HepG2 (cell line): ENCODE data around the gene SNAP47. TPM values are rescaled to one million over a fixed set of nuclear protein-coding genes. Genes with fewer than 3 reads are reported as not detected.

Experiments used
- ATAC-seq: fragments of 200-7000 bp; cut with Tn5 transposase; 3 replicates; pipeline ENCODE4 v1.9.1; 2020; ENCODE audit warnings: mild to moderate bottlenecking, moderate library complexity
- BruUV-seq: library from RNA; stranded (reverse); fragments of 400-500 nt; replicated peaks from 2 replicates; lab custom pipeline; 2021; lab: Mats Ljungman, UMichigan
- CTCF ChIA-PET: fragments of 300-600 bp; formaldehyde crosslinking; extraction: SDS; loops from one replicate; lab custom pipeline; 2021; ENCODE audit warnings: low total read pairs, inconsistent platforms, low intra/inter-chr PET ratio; lab: Yijun Ruan, JAX
- POLR2A ChIA-PET: fragments of 350-600 bp; sonication (Branson Sonifier 250); formaldehyde crosslinking; loops from one replicate; lab custom pipeline; 2020; ENCODE audit warnings: antibody characterized with exemption, inconsistent platforms; lab: Yijun Ruan, JAX
- DNase-seq: peaks from one replicate; pipeline ENCODE4 v3.0.0-alpha.2; 2015; ENCODE audit warnings: low spot score
- FAIRE-seq: peaks from 3 replicates; lab custom pipeline; 2011; peaks lifted over from hg19 to GRCh38; lab: Jason Lieb, UNC
- H2AFZ ChIP-seq: one replicate; pipeline ENCODE4 v1.6.1; 2011; ENCODE audit warnings: low read length, inconsistent platforms
- H3K27ac ChIP-seq: fragments of 300-600 bp; 3 replicates; pipeline ENCODE4 v1.8.0; 2011; ENCODE audit warnings: mixed run types, mild to moderate bottlenecking, mixed read lengths, low read length, inconsistent platforms; ENCODE audit not compliant: insufficient read depth; ENCODE audit errors: extremely low read length
- H3K27me3 ChIP-seq, 2 experiments: fragments of 200-600 bp in 1 of 2; 2 replicates in 1 of 2; 3 replicates in 1 of 2; pipeline versions ENCODE4 v1.6.0 to v1.8.0; 2011; ENCODE audit warnings: low read length in 2 of 2, mild to moderate bottlenecking in 2 of 2, moderate library complexity in 2 of 2, inconsistent platforms in 1 of 2; ENCODE audit not compliant: insufficient read depth in 2 of 2, control insufficient read depth in 1 of 2
- H3K36me3 ChIP-seq, 2 experiments: fragments of 200-600 bp in 1 of 2; replicated peaks in 1 of 2; 2 replicates in 1 of 2; 3 replicates in 1 of 2; pipeline versions ENCODE4 v1.5.1 to v1.8.0; 2011; ENCODE audit warnings: low read length in 2 of 2, inconsistent platforms in 1 of 2; ENCODE audit not compliant: insufficient read depth in 2 of 2, control insufficient read depth in 1 of 2
- H3K4me1 ChIP-seq: 2 replicates; pipeline ENCODE4 v1.5.1; 2012; ENCODE audit warnings: low read length, inconsistent platforms; ENCODE audit not compliant: insufficient read depth
- H3K4me2 ChIP-seq: 2 replicates; pipeline ENCODE4 v1.6.0; 2011; ENCODE audit warnings: low read depth, low read length, inconsistent platforms
- H3K4me3 ChIP-seq, 3 experiments: fragments of 200-600 bp in 1 of 3; sonication (generic), shearing (Covaris generic) in 1 of 3; replicated peaks in 1 of 3; 2 replicates each; pipeline ENCODE4 v1.5.1; 2011 to 2016; ENCODE audit warnings: low read length in 3 of 3, inconsistent platforms in 2 of 3, low read depth in 2 of 3, mild to moderate bottlenecking in 2 of 3, control low read depth in 1 of 3, mixed read lengths in 1 of 3; ENCODE audit not compliant: insufficient read depth in 1 of 3
- H3K79me2 ChIP-seq: one replicate; pipeline ENCODE4 v1.6.1; 2011; ENCODE audit warnings: low read length, inconsistent platforms; ENCODE audit not compliant: insufficient read depth
- H3K9ac ChIP-seq: 2 replicates; pipeline ENCODE4 v1.6.0; 2011; ENCODE audit warnings: mild to moderate bottlenecking, low read depth, low read length, inconsistent platforms; ENCODE audit not compliant: insufficient read depth
- H3K9me3 ChIP-seq: 2 replicates; pipeline ENCODE4 v1.5.1; 2012; ENCODE audit warnings: mild to moderate bottlenecking, low read length
- H4K20me1 ChIP-seq: 2 replicates; pipeline ENCODE4 v1.6.0; 2011; ENCODE audit warnings: inconsistent platforms, mild to moderate bottlenecking, low read length, moderate library complexity; ENCODE audit not compliant: insufficient read depth
- CHD2 ChIP-seq: IDR thresholded peaks from 2 replicates; pipeline ENCODE4 v1.6.1; 2011; ENCODE audit warnings: low read depth, low read length, improper control_type of control experiment
- DR1 ChIP-seq: sonication (generic); formaldehyde crosslinking; IDR thresholded peaks from 2 replicates; pipeline ENCODE4 v1.8.0; 2021; ENCODE audit warnings: mild to moderate bottlenecking, missing genetic modification reagents, inconsistent platforms
- KDM6A ChIP-seq: IDR thresholded peaks from 2 replicates; pipeline ENCODE4 v1.6.1; 2016; ENCODE audit warnings: low read depth
- MAFF ChIP-seq: IDR thresholded peaks from 2 replicates; pipeline ENCODE4 v1.6.1; 2011; ENCODE audit warnings: low read depth, low read length, improper control_type of control experiment
- MAFK ChIP-seq, 2 experiments: IDR thresholded peaks in 1 of 2; conservative IDR thresholded peaks in 1 of 2; 2 replicates each; pipeline ENCODE4 v1.6.1; 2011; ENCODE audit warnings: improper control_type of control experiment in 2 of 2, low read length in 2 of 2
- MIER3 ChIP-seq: IDR thresholded peaks from 2 replicates; pipeline ENCODE4 v1.6.1; 2016; ENCODE audit warnings: missing compliant biosample characterization, borderline replicate concordance
- NFYC ChIP-seq: IDR thresholded peaks from 2 replicates; pipeline ENCODE4 v1.6.1; 2016; ENCODE audit warnings: missing genetic modification reagents, missing compliant biosample characterization
- RBM22 ChIP-seq: fragments of 200-400 bp; formaldehyde crosslinking; optimal IDR thresholded peaks from 2 replicates; pipeline ENCODE3; 2017; ENCODE audit warnings: mild to moderate bottlenecking, low read length, moderate library complexity
- ZMAT5 ChIP-seq: sonication (generic); formaldehyde crosslinking; IDR thresholded peaks from 2 replicates; pipeline ENCODE4 v1.5.0; 2020; ENCODE audit warnings: mild to moderate bottlenecking, low read depth, missing genetic modification reagents, borderline replicate concordance
- ZNF264 ChIP-seq: sonication (generic); formaldehyde crosslinking; IDR thresholded peaks from 2 replicates; pipeline ENCODE4 v1.4.0; 2020; ENCODE audit warnings: missing genetic modification reagents
- ZNF318 ChIP-seq: sonication (generic); formaldehyde crosslinking; IDR thresholded peaks from 2 replicates; pipeline ENCODE4 v1.4.0; 2020; ENCODE audit warnings: mild to moderate bottlenecking, missing genetic modification reagents
- ZNF337 ChIP-seq: sonication (generic); formaldehyde crosslinking; IDR thresholded peaks from 2 replicates; pipeline ENCODE4 v1.5.1; 2020; ENCODE audit warnings: missing genetic modification reagents, low read depth, mild to moderate bottlenecking, borderline replicate concordance
- ZNF503 ChIP-seq: sonication (generic); formaldehyde crosslinking; IDR thresholded peaks from 2 replicates; pipeline ENCODE4 v1.4.0; 2020; ENCODE audit warnings: missing genetic modification reagents
- ZNF737 ChIP-seq: sonication (generic); formaldehyde crosslinking; IDR thresholded peaks from 2 replicates; pipeline ENCODE4 v1.5.0; 2020; ENCODE audit warnings: missing genetic modification reagents, mild to moderate bottlenecking, borderline replicate concordance
- WGBS: methylation state at CpG from one replicate; pipeline ENCODE4 v1.1.6; 2017; ENCODE audit warnings: low lambda C conversion rate; 5-methylcytosine and 5-hydroxymethylcytosine counted together
- in situ Hi-C: cut with HindIII; loops from 2 replicates; pipeline ENCODE4 v1.10.0; 2017; ENCODE audit warnings: low pct_unique_long_range_greater_than_20kb; ENCODE audit not compliant: extremely low pct_ligation_motif_present
- intact Hi-C: fragments of 100-400 bp; cut with micrococcal nuclease; formaldehyde crosslinking; loops from one replicate; pipeline ENCODE4 v1.10.0; 2022; ENCODE audit not compliant: unreplicated experiment
- polyA plus RNA-seq, 8 experiments: library from polyadenylated mRNA; depleted of rRNA in 3 of 8; stranded (reverse) in 7 of 8; unstranded in 1 of 8; fragments of >200 nt; fragmentation: Illumina TruSeq in 4 of 8; extraction: Trizol in 4 of 8; gene quantifications; 2 replicates each; pipeline versions ENCODE4 v1.2.1 to v1.2.3, GENCODE V29; 2011 to 2016; ENCODE audit warnings: low read depth in 4 of 8, missing spikeins in 1 of 8, mixed read lengths in 1 of 8; ENCODE audit not compliant: insufficient read depth in 1 of 8
- total RNA-seq, 5 experiments: library from RNA; depleted of rRNA; stranded (reverse); fragments of >200 nt; fragmentation: Illumina TruSeq; extraction: Trizol; gene quantifications; 2 replicates each; pipeline ENCODE4 v1.2.3, GENCODE V29; 2016; ENCODE audit warnings: low read depth in 1 of 5

SNAP47 gene
- total and polyA plus RNA-seq, 2 of the 13 experiments (the other 11 are each of a cell fraction or from before 2014, with no cell fraction given): 13.6 to 25.1 TPM

GRCh38 chr1:227709451-227709850 lies 25.8 kb upstream of the SNAP47 start:
- Histone ChIP-seq H3K9me3 (no peaks in the 10 kb centered on the region), H3K4me2 (no peak overlapping the region), H3K27me3 (no peaks in the 10 kb centered on the region), H3K9ac (no peak overlapping the region), H3K36me3 (no peaks in the 10 kb centered on the region), H2AFZ (no peak overlapping the region), H3K27ac (no peak overlapping the region), H4K20me1 (no peaks in the 10 kb centered on the region), H3K4me3 (no peak overlapping the region), H3K4me1 (no peaks in the 10 kb centered on the region), H3K79me2 (no peaks in the 10 kb centered on the region)
- FAIRE-seq: no peak
- intact Hi-C loops: no loop called here
- no TSS peak for BruUV-seq
- POLR2A ChIA-PET: no interaction called here
- in situ Hi-C loops: no loop called here
- ATAC-seq: no peak
- no peak for DNase-seq
- 0% methylated on average over 1 of the region's 1 CpG for WGBS
- TF ChIP-seq KDM6A (CRISPR knock-in tag) (no peak), NFYC (CRISPR knock-in tag) (no peak), MAFF (no peak), ZNF503 (no peak), ZNF264 (CRISPR knock-in tag) (no peak), MAFK (conservative IDR thresholded peaks at IDR 0.05 in 1 of 2, IDR thresholded peaks at IDR 0.05 in 1 of 2; ENCODE audit: low read length in 2 of 2) (no peak), CHD2 (no peak), ZMAT5 (CRISPR knock-in tag) (no peak), ZNF337 (CRISPR knock-in tag) (no peak), DR1 (no peak), ZNF737 (CRISPR knock-in tag) (no peak), RBM22 (no peak), ZNF318 (no peak), MIER3 (CRISPR knock-in tag) (no peak)
- CTCF ChIA-PET: no interaction called here
